ENCODE data around the gene PHGDH.
"Not testable (repeated sequence)": the region's sequence is repeated elsewhere in the genome, so short reads cannot be mapped to it uniquely, and the experiment has no call there.

Gene PHGDH

DNA sequence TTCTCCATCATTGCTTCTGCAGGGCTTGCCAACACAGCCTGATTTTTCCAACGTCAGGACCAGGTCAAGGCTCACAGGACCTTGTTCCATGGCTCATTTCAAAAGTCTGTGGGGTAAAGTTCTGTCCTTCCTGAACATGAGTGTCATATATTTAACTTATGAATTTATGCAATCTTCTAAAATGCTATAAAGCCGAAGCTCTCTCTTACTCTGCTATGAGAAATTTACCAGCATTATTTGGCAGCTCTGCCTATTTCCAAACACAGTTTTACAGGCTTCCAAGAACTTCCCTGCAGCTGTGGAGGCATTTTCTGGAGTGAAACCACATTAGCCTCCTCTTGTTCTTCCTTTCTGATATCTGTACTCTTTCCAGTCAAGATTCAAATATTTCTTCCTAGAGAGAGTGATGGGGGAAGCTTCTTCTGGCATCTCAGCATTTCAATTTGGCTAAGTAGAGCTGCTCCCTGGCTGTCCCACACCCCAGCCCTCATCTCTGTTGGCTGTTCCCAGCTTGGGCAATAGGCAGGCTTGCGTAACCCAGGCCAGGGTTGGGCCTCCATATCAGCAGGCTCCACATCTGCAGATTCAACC lies 72.6 kb downstream of the PHGDH start:
- DNase-seq (ENCODE audit: extremely low read depth in 1 of 2, low read depth in 1 of 2), result no peak

DNA sequence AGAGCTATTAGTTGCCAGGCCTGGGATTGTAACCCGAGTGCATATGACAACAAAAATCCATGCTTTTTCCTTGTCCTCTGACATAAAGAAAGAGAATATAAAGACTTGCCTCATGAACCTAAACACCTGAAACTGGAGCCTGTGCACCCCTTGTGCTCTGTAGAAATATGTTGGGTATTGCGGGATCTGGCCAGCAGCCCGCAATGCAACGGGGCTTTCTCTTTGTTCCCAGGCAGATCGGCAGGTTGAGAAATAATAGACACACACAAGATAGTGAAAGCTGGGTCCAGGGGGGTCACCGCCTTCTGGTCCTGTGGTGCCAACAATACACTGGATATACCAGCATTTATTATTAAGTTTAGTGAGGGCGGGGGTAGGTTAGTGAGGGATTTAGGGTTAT lies 74.3 kb downstream of the PHGDH start:
- DNase-seq (ENCODE audit: extremely low read depth in 1 of 2, low read depth in 1 of 2), result not testable (repeated sequence)

DNA sequence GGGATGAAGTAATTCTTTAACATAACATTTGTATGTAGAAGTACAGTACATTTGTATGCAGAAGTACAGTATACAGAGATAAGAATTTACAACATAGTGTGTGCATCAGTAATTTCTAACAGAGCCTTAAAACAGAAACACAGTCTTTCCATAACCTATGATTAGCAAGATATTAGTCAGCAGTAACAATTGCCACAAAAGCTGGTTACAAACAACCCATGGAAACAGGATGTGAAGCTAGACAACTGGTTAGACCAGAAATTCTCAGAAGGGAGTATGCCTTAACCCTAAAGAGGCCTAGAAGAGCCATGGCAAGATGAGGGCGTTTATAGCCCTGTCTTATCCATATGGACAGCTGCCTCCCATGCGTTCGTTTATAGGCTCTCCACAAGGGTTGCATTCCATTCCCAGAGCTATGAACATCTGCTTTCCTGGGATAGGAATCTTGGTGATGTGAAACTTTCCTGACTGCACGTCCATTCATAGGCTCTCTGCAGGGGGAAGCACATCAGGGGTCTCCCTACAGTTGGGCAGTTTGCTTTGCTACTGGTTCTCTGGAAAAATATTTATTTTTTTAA lies 74.8 kb downstream of the PHGDH start:
- DNase-seq (ENCODE audit: extremely low read depth in 1 of 2, low read depth in 1 of 2), result not testable (repeated sequence)

DNA sequence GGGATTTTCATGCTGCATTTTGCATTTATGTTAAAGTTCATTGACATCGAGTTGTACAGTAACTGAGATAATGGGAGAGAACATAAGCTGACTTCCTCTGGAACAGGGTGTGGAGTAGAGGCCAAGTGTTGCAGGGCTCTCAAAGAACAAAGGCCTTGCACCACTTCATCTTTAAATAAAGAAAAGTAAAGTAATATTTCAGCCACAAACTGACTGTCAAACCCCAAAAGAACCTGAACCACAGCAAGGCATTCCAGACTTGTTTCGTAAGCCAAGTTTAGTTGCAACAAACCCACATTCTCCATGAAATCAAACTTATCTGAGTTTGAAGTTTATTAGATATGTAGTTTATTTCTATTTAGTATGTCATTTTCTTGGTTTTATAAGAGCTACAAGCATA lies 76.0 kb downstream of the PHGDH start:
- DNase-seq (ENCODE audit: extremely low read depth in 1 of 2, low read depth in 1 of 2), result no peak

DNA sequence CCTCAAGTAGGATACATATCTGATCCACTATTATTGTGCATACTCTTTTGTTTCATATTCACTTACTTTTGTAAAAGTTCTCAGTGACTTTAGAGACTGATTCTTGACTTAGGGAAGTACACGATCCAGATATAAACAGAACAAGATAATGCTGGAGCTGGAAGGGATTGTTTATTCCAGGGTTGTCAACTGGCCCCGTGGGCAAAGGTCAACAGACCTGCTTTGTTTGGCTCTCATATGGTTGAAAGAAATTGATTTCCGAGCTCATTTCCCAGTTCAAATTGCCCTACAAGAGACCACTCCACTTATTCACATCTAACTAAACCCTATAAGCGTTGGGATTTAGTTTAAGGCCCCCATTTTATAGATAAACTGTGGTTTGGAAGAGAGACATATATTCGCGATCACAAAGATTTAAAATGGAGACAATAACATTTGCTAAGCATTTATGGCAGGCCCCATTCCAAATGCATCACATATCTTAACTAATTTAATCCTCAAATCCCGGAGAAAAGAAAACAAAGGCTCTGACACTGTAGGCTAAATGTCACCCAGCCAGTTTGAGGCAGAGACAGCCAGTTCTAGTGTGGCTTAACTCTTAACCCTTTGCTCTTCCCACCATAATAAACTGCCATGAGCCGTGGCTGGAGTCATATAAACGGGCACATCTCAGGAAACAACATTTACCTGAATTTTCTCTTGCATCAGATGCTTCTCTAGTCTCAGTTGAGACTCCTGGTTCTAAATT lies 78.9 kb downstream of the PHGDH start:
- no peak for DNase-seq (ENCODE audit: extremely low read depth in 1 of 2, low read depth in 1 of 2)

DNA sequence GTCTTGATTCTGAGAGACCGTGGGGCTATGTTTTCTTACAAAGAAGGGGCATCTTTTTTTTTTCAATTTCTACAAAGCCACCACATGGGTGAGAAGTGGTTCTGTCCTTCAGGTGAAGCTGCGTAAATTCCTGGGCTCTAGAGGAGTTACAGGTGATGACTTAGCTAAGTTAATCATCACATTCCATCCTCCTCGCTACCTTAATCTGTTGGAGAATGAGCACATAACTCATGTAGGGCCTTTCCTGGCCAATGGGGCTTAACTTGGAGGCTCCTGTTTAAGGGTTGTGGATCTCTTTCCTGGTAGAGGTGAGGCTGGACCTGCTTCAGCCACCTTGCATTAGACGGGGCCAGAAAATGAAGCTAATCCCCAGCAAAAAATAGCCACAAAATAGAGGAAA lies 79.6 kb downstream of the PHGDH start:
- DNase-seq (ENCODE audit: extremely low read depth in 1 of 2, low read depth in 1 of 2), result no peak

All from stimulated activated CD8-positive, alpha-beta memory T cell treated with anti-CD3 and anti-CD28 coated beads, Interleukin-7, amount 100 ng/mL, for 48 hours (primary cell).